Prostate gland (tissue), 2 donors: Measurements from ENCODE around the gene EBF3. TPM values are rescaled to one million over a fixed set of nuclear protein-coding genes. Genes with fewer than 3 reads are reported as not detected.

ENCODE experiments used
- DNase-seq: peaks from one replicate; pipeline ENCODE4 v3.0.0-alpha.2; 2019; ENCODE audit warnings: low spot score
- H3K27ac ChIP-seq, 2 donors: fragments of 200-600 bp; sonication (generic); 2 replicates each; pipeline ENCODE4 v1.5.1; 2017 to 2019
- H3K27me3 ChIP-seq: fragments of 200-600 bp; sonication (generic); replicated peaks from 2 replicates; pipeline ENCODE4 v1.5.1; 2019; ENCODE audit not compliant: insufficient read depth
- H3K36me3 ChIP-seq, 2 donors: fragments of 200-600 bp; sonication (generic); 1 replicate in 1 of 2; 2 replicates in 1 of 2; pipeline versions ENCODE4 v1.5.1 to v1.8.1; 2017 to 2019
- H3K4me1 ChIP-seq: fragments of 200-600 bp; sonication (generic); replicated peaks from 2 replicates; pipeline ENCODE4 v1.5.1; 2019
- H3K4me3 ChIP-seq, 2 donors: fragments of 200-600 bp; sonication (generic); 2 replicates each; pipeline ENCODE4 v1.5.1; 2017 to 2019
- H3K9me3 ChIP-seq: fragments of 200-600 bp; sonication (generic); 2 replicates; pipeline ENCODE4 v1.5.1; 2017
- POLR2A ChIP-seq: fragments of 450-650 bp; IDR thresholded peaks from one replicate; pipeline ENCODE4 v1.6.1; 2016; ENCODE audit warnings: antibody characterized with exemption, mild to moderate bottlenecking
- POLR2AphosphoS5 ChIP-seq: sonication (generic); formaldehyde crosslinking; IDR thresholded peaks from one replicate; pipeline ENCODE4 v1.6.1; 2017; ENCODE audit warnings: antibody characterized with exemption
- WGBS: methylation state at CpG from one replicate; pipeline ENCODE4 v1.1.5; 2018; 5-methylcytosine and 5-hydroxymethylcytosine counted together
- intact Hi-C: fragments of 100-400 bp; cut with DNase I; formaldehyde crosslinking; loops from one replicate; pipeline ENCODE4 v1.14.2; 2022
- total RNA-seq, 2 donors: library from RNA; depleted of rRNA; stranded (reverse); fragments of >200 nt; gene quantifications; one replicate each; pipeline ENCODE4 v1.1.0, GENCODE V29; 2016
- TF ChIP-seq, protein P1 (sequence below), 4 experiments: fragments of 200-600 bp in 2 of 4; fragments of 450-650 bp in 2 of 4; sonication (generic) in 2 of 4; IDR thresholded peaks; 1 replicate in 3 of 4; 2 replicates in 1 of 4; pipeline ENCODE4 v1.5.1; 2016 to 2019; ENCODE audit warnings: antibody characterized with exemption in 4 of 4, mild to moderate bottlenecking in 2 of 4, moderate library complexity in 2 of 4

EBF3 gene
- total RNA-seq, 2 donors from 2014 or later = 1.5 to 7.8 TPM

DNA sequence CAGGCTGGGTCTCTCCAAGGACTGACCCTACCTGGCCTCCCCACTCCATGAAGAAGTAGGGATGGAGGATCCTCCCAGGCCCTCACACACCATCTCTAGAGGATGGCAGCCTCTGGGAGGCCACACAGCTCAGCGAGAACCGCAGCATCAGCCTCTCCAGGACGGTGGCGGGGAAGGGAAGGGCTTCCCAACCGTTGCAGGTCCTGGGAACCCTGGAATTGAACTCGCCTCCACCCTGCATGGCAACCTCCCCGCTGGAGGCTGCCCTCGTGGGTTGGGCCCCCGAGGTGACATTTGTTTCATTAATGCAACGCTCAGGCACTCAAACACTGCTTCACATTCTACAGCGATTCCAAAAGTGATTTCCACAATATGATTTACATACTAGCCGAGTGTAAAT, 58.5 kb downstream of the EBF3 start:
- Histone ChIP-seq H3K27me3 (no peaks in the 10 kb centered on the region), H3K27ac (no peak overlapping the region), H3K36me3 (no peaks in the 10 kb centered on the region), H3K4me1 (no peaks in the 10 kb centered on the region), H3K9me3 (no peaks in the 10 kb centered on the region), H3K4me3 (no peak overlapping the region)
- DNase-seq = no peak
- 89% methylated on average over 12 of the region's 12 CpGs for WGBS
- TF ChIP-seq POLR2A (no peak), POLR2AphosphoS5 (no peak)
- TF ChIP-seq, protein P1, sequence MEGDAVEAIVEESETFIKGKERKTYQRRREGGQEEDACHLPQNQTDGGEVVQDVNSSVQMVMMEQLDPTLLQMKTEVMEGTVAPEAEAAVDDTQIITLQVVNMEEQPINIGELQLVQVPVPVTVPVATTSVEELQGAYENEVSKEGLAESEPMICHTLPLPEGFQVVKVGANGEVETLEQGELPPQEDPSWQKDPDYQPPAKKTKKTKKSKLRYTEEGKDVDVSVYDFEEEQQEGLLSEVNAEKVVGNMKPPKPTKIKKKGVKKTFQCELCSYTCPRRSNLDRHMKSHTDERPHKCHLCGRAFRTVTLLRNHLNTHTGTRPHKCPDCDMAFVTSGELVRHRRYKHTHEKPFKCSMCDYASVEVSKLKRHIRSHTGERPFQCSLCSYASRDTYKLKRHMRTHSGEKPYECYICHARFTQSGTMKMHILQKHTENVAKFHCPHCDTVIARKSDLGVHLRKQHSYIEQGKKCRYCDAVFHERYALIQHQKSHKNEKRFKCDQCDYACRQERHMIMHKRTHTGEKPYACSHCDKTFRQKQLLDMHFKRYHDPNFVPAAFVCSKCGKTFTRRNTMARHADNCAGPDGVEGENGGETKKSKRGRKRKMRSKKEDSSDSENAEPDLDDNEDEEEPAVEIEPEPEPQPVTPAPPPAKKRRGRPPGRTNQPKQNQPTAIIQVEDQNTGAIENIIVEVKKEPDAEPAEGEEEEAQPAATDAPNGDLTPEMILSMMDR (IDR thresholded peaks at IDR 0.05) = no peak
- intact Hi-C loops = no loop called here

DNA sequence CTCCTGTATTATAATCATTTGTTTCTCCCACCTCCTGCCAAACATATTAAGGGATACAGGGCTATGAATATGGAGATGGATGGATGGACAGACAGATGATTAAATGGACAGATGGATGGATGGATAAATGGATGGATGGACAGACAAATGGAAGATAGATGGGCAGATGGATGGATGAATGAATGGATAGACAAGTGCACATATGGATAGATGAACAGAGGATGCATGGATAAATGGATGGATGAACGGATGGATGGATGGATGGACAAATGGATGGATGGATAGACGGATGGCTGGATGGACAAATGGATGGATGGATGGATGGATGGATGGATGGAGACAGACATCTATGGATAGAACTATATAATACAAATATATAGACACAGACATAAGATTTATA, 59.8 kb downstream of the EBF3 start:
- no peak overlapping the region for H3K4me3 ChIP-seq
- H3K4me1 ChIP-seq = no peaks in the 10 kb centered on the region
- WGBS = 90% methylated on average over 2 of the region's 2 CpGs
- no peaks in the 10 kb centered on the region for H3K36me3 ChIP-seq
- no peak for DNase-seq
- TF ChIP-seq POLR2AphosphoS5 (no peak), POLR2A (no peak)
- TF ChIP-seq, protein P1 (IDR thresholded peaks at IDR 0.05) = no peak
- H3K27me3 ChIP-seq = peaks cover 2% of the 10 kb centered on the region
- intact Hi-C loops = no loop called here
- H3K27ac ChIP-seq = no peak overlapping the region
- H3K9me3 ChIP-seq = no peaks in the 10 kb centered on the region

DNA sequence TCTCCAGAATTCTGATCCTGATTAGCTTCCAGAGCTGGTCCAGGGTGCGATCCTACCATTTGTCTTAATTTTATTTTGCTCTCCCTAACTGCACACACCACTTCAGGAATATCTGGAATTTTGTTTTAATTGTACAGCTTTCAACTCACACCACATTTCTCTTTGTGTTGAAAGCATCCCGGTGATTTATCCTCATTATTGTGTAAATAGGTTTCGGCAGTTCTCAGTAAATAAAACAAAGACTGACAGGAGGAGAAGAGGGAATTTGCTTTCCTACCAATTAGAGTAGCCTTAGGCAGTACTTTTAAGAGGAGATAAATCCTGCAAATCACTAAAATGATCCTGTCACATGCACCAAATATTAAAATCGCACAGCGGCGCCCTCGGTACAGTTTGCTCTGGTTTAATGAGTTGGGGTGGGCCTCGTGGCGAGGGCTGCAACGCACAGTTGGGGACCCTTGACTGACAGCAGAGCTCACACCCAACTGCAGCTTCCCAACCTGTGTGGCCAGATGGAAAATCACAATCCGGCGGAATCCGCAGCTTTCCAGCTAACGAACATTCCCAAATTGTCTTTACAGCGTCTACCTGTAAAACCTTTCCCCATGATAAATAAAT, 62.6 kb downstream of the EBF3 start:
- Histone ChIP-seq H3K4me1 (no peaks in the 10 kb centered on the region), H3K9me3 (no peaks in the 10 kb centered on the region), H3K4me3 (no peak overlapping the region), H3K27me3 (peaks cover 24% of the 10 kb centered on the region), H3K27ac (no peak overlapping the region), H3K36me3 (no peaks in the 10 kb centered on the region)
- intact Hi-C loops = no loop called here
- TF ChIP-seq POLR2AphosphoS5 (no peak), POLR2A (no peak)
- TF ChIP-seq, protein P1 (IDR thresholded peaks at IDR 0.05) = no peak
- no peak for DNase-seq
- WGBS = 54% methylated on average over 15 of the region's 15 CpGs

DNA sequence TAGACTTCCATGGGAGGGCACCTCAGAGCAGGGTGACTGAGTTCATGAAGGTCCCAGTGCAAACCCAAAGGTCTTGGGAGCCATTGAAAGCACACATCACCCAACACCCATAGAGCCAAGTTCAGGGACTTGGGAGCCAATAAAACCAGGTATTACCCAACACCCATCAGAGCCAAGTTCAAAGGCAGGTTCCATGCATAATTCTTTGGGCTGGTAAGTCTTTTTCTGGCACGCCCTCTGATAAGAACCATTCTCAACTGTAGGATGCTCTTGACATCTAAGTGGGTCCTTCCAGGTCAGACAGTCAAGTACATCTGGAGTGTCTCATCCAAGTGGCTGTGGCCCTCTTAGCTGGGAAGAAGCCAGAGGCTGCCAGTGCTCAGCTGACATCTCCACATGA, 63.2 kb downstream of the EBF3 start:
- no peak for DNase-seq
- H3K36me3 ChIP-seq = no peaks in the 10 kb centered on the region
- TF ChIP-seq POLR2AphosphoS5 = no peak
- TF ChIP-seq, protein P1 (IDR thresholded peaks at IDR 0.05) = no peak
- no peak for TF ChIP-seq POLR2A
- WGBS = 92% methylated on average over 1 of the region's 1 CpG
- no peak overlapping the region for H3K4me3 ChIP-seq
- H3K27me3 ChIP-seq = peaks cover 28% of the 10 kb centered on the region
- intact Hi-C loops = no loop called here
- H3K9me3 ChIP-seq = no peaks in the 10 kb centered on the region
- H3K4me1 ChIP-seq = no peaks in the 10 kb centered on the region
- H3K27ac ChIP-seq = no peak overlapping the region

DNA sequence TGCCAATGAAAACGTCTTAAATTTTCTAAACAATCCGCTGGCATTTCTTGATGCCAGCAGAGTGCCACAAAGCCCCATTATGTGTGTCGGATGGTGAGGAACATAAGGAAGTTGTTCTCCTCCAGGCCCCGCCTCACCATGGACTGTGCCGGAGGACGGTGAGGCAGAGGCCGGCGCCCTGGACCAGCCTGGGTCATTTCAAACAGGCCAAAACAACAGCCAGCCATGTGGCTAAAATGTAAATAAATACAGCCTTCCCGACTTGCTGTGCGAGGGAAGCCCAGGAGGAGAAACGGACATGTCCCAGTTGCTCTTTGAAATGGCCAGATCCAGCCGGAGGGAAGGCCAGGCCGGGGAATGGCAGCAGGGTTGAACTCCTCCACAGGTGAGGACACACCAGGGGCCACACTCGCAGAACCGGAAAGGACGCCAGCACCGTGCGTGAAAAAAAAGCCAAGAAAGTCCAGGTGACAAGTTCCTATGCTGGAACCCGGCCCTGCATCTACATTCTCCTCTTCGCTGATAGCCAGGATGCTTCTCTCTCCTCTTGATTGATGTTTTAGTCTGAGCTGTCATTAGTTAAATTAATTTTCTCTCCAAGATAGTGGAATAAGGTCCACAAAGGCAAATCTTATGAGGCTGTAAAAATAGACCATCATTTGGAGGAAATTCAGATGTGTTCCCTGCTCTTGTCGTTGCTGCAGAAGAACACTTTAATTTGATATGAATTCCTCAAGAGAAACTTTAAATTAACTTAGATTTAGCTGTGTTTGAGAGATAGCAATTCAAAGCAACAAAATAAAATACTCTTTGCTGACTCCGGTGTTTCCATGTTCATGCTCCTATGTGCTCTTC, 64.6 kb downstream of the EBF3 start:
- Histone ChIP-seq H3K4me1 (no peaks in the 10 kb centered on the region), H3K27me3 (peaks cover 28% of the 10 kb centered on the region), H3K4me3 (no peak overlapping the region), H3K9me3 (no peaks in the 10 kb centered on the region), H3K27ac (no peak overlapping the region), H3K36me3 (no peaks in the 10 kb centered on the region)
- intact Hi-C loops = no loop called here
- TF ChIP-seq POLR2A = no peak
- no peak for TF ChIP-seq POLR2AphosphoS5
- TF ChIP-seq, protein P1 (IDR thresholded peaks at IDR 0.05) = no peak
- no peak for DNase-seq
- 59% methylated on average over 22 of the region's 22 CpGs for WGBS
